ENCODE results near the gene FNDC11. TPM values are rescaled to one million over a fixed set of nuclear protein-coding genes. Genes with fewer than 3 reads are reported as not detected.

The FNDC11 gene
- total RNA-seq, 1 experiment from 2014 or later: 2.5 TPM

- Mint-ChIP-seq H3K9me3 (no peaks in the 10 kb centered on the region), H3K36me3 (ENCODE audit: insufficient read depth in 1 of 3, low read depth in 3 of 3) (peaks cover 3 to 9% (median 9%) of the 10 kb centered on the region in 3 experiments; a peak in 6 of 7 replicates)
These were observed 8.7 kb downstream of the FNDC11 start for GRCh38 chr20:63562461-63563224.

More at GRCh38 chr20:63562461-63563224, 8.7 kb downstream of the FNDC11 start:
- Histone ChIP-seq H3K4ac (ENCODE audit: low read depth, low read length) (no peak overlapping the region), H3K9ac (ENCODE audit: extremely low read depth, insufficient read length, low read length) (no peak overlapping the region), H4K5ac (ENCODE audit: insufficient read length, low read depth, low read length) (no peak overlapping the region), H3K14ac (ENCODE audit: insufficient read depth, low read length) (no peak overlapping the region), H2AK5ac (ENCODE audit: insufficient read length, low read length) (no peak overlapping the region), H4K91ac (ENCODE audit: insufficient read length, low read depth, low read length) (no peak overlapping the region), H3K4me2 (ENCODE audit: insufficient read depth, insufficient read length, low read length) (no peak overlapping the region), H3K18ac (ENCODE audit: insufficient read length, low read depth, low read length) (no peak overlapping the region), H2BK5ac (ENCODE audit: insufficient read length, low read length) (no peak overlapping the region), H3K27ac (ENCODE audit: insufficient read length, low read depth, low read length) (no peak overlapping the region), H4K20me1 (ENCODE audit: control insufficient read depth, insufficient read depth, insufficient read length) (no peaks in the 10 kb centered on the region), H2BK20ac (ENCODE audit: low read depth, low read length, poor library complexity, severe bottlenecking) (no peak overlapping the region), H3K4me1 (ENCODE audit: insufficient read depth, low read length) (no peaks in the 10 kb centered on the region), H3K79me2 (ENCODE audit: insufficient read depth, low read length) (no peaks in the 10 kb centered on the region), H3K23ac (ENCODE audit: insufficient read length, low read depth, low read length) (no peak overlapping the region), H2BK120ac (ENCODE audit: low read depth, low read length, poor library complexity, severe bottlenecking) (no peak overlapping the region), H4K8ac (replicated peaks; ENCODE audit: insufficient read length, low read depth, low read length) (no peak overlapping the region), H3K9me3 (ENCODE audit: control insufficient read depth, low read depth, low read length) (no peaks in the 10 kb centered on the region), H3T11ph (ENCODE audit: low read length) (no peak overlapping the region), H2AFZ (ENCODE audit: low read length) (no peak overlapping the region), H3K79me1 (ENCODE audit: insufficient read depth, low read depth, low read length, poor library complexity, severe bottlenecking) (no peaks in the 10 kb centered on the region), H2BK15ac (ENCODE audit: low read depth, low read length) (no peak overlapping the region), H3K23me2 (ENCODE audit: insufficient read length, low read depth, low read length, poor library complexity, severe bottlenecking) (no peaks in the 10 kb centered on the region), H3K56ac (ENCODE audit: insufficient read length, low read depth, low read length) (no peak overlapping the region), H3K27me3 (ENCODE audit: insufficient read depth, low read length) (no peaks in the 10 kb centered on the region), H2BK12ac (ENCODE audit: insufficient read length, low read depth, low read length) (no peak overlapping the region)
- Mint-ChIP-seq H3K4me3 (no peak overlapping the region), H3K4me1 (no peaks in the 10 kb centered on the region), H3K27me3 (ENCODE audit: low read depth) (no peaks in the 10 kb centered on the region), H3K27ac (no peak overlapping the region)
- DNase-seq: no peak
- no CpG with 5 or more reads among the region's 54 CpGs for WGBS (ENCODE audit: extremely low coverage, insufficient read length, low lambda C conversion rate)
- TF ChIP-seq CTCF (conservative IDR thresholded peaks at IDR 0.05): no peak
